B cell (primary cell): Measurements from ENCODE around the gene QSOX1. TPM values are rescaled to one million over a fixed set of nuclear protein-coding genes. Genes with fewer than 3 reads are reported as not detected.

Experiments used
- ATAC-seq: fragments of 200-7000 bp; cut with Tn5 transposase; one replicate; pipeline ENCODE4 v1.10.0; 2021; ENCODE audit warnings: low read depth, mild to moderate bottlenecking, moderate number of reproducible peaks, moderate library complexity
- CTCF ChIA-PET: fragments of 350-600 bp; sonication (Branson Sonifier 250); formaldehyde crosslinking; loops from one replicate; lab custom pipeline; 2021; ENCODE audit warnings: antibody characterized with exemption, inconsistent platforms; lab: Charles Lee
- POLR2A ChIA-PET: fragments of 350-600 bp; sonication (Branson Sonifier 250); formaldehyde crosslinking; loops from one replicate; lab custom pipeline; 2021; ENCODE audit warnings: antibody characterized with exemption; lab: Charles Lee
- DNase-seq: peaks from one replicate; pipeline ENCODE4 v3.0.0; 2013
- H2AFZ ChIP-seq: 2 replicates; pipeline ENCODE4 v1.6.1; 2012; ENCODE audit warnings: mild to moderate bottlenecking, low read depth, low read length; ENCODE audit not compliant: insufficient read depth, poor library complexity, severe bottlenecking
- H3K27ac ChIP-seq, 2 donors: 1 replicate in 1 of 2; 2 replicates in 1 of 2; pipeline ENCODE4 v1.5.1; 2012 to 2013; ENCODE audit warnings: low read length in 2 of 2, mild to moderate bottlenecking in 2 of 2, moderate library complexity in 1 of 2
- H3K27me3 ChIP-seq, 4 experiments: fragments of 200-600 bp in 1 of 4; sonication (generic) in 1 of 4; replicated peaks in 1 of 4; 1 replicate in 2 of 4; 2 replicates in 2 of 4; pipeline versions ENCODE4 v1.6.1 to v1.7.0; 2013 to 2016; ENCODE audit warnings: low read length in 3 of 4, mild to moderate bottlenecking in 2 of 4, mixed read lengths in 1 of 4, moderate library complexity in 1 of 4; ENCODE audit not compliant: insufficient read depth in 4 of 4, control insufficient read depth in 3 of 4; ENCODE audit errors: control extremely low read depth in 1 of 4
- H3K36me3 ChIP-seq, 2 experiments: replicated peaks in 1 of 2; 1 replicate in 1 of 2; 2 replicates in 1 of 2; pipeline versions ENCODE4 v1.6.1 to v1.7.1; 2013; ENCODE audit warnings: low read length in 1 of 2; ENCODE audit not compliant: insufficient read depth in 2 of 2, control insufficient read depth in 1 of 2; ENCODE audit errors: control extremely low read depth in 1 of 2, extremely low read depth in 1 of 2
- H3K4me1 ChIP-seq, 2 donors: fragments of 200-600 bp in 1 of 2; sonication (generic) in 1 of 2; 1 replicate in 1 of 2; 2 replicates in 1 of 2; pipeline versions ENCODE4 v1.5.1 to v1.6.1; 2013 to 2017; ENCODE audit warnings: low read length in 2 of 2; ENCODE audit not compliant: control insufficient read depth in 2 of 2, insufficient read depth in 2 of 2
- H3K4me2 ChIP-seq: replicated peaks from 2 replicates; pipeline ENCODE3; 2012; ENCODE audit warnings: mild to moderate bottlenecking, low read depth, low read length; ENCODE audit not compliant: poor library complexity, severe bottlenecking
- H3K4me3 ChIP-seq, 5 experiments: fragments of 200-600 bp in 1 of 5; sonication (generic) in 1 of 5; 1 replicate in 3 of 5; 2 replicates in 2 of 5; pipeline versions ENCODE4 v1.5.1 to v1.7.0; 2011 to 2016; ENCODE audit warnings: low read length in 4 of 5, mild to moderate bottlenecking in 4 of 5, low read depth in 2 of 5, control low read depth in 1 of 5, moderate library complexity in 1 of 5; ENCODE audit not compliant: insufficient read depth in 1 of 5; ENCODE audit errors: control extremely low read depth in 1 of 5, extremely low read depth in 1 of 5
- H3K79me2 ChIP-seq: fragments of 200-600 bp; sonication (generic); one replicate; pipeline ENCODE4 v1.6.0; 2016; ENCODE audit warnings: low read length; ENCODE audit not compliant: control insufficient read depth, insufficient read depth
- H3K9ac ChIP-seq: fragments of 200-600 bp; sonication (generic); 2 replicates; pipeline ENCODE4 v1.6.1; 2017; ENCODE audit warnings: mild to moderate bottlenecking, low read length, moderate library complexity
- H3K9me3 ChIP-seq, 3 donors: one replicate each; pipeline versions ENCODE4 v1.6.1 to v1.7.1; 2013; ENCODE audit warnings: low read length in 2 of 3; ENCODE audit not compliant: control insufficient read depth in 2 of 3, insufficient read depth in 1 of 3; ENCODE audit errors: control extremely low read depth in 1 of 3
- H4K20me1 ChIP-seq: 2 replicates; pipeline ENCODE4 v1.6.0; 2012; ENCODE audit warnings: mild to moderate bottlenecking, low read length; ENCODE audit not compliant: insufficient read depth, control insufficient read depth, poor library complexity, severe bottlenecking
- H3K27ac Mint-ChIP-seq: one replicate; pipeline ENCODE4 v1.8.0; 2021; ENCODE audit warnings: mixed read lengths
- H3K27me3 Mint-ChIP-seq: one replicate; pipeline ENCODE4 v1.8.0; 2021; ENCODE audit warnings: mixed read lengths
- H3K4me1 Mint-ChIP-seq: one replicate; pipeline ENCODE4 v1.8.0; 2021; ENCODE audit warnings: mixed read lengths
- H3K4me3 Mint-ChIP-seq: one replicate; pipeline ENCODE4 v1.8.0; 2021; ENCODE audit warnings: mixed read lengths
- H3K9me3 Mint-ChIP-seq: one replicate; pipeline ENCODE4 v1.8.0; 2022; ENCODE audit warnings: mixed read lengths; ENCODE audit not compliant: insufficient read depth
- EZH2 ChIP-seq: IDR thresholded peaks from 2 replicates; pipeline ENCODE4 v1.6.1; 2012; ENCODE audit warnings: borderline replicate concordance, low read depth, mild to moderate bottlenecking, moderate library complexity, low read length; ENCODE audit not compliant: insufficient read depth, poor library complexity, severe bottlenecking
- WGBS: methylation state at CpG from one replicate; pipeline ENCODE4 v1.1.5; 2013; ENCODE audit warnings: missing lambda C conversion rate; ENCODE audit not compliant: insufficient coverage; 5-methylcytosine and 5-hydroxymethylcytosine counted together
- intact Hi-C: fragments of 100-400 bp; cut with micrococcal nuclease; formaldehyde crosslinking; loops from one replicate; pipeline ENCODE4 v1.10.0; 2022
- polyA minus RNA-seq: library from RNA; depleted of rRNA, polyadenylated mRNA; stranded (reverse); fragments of >200 nt; gene quantifications from 2 replicates; pipeline ENCODE4 v1.2.3, GENCODE V29; 2012
- polyA plus RNA-seq: library from polyadenylated mRNA; depleted of rRNA; stranded (reverse); fragments of >200 nt; gene quantifications from 2 replicates; pipeline ENCODE4 v1.2.3, GENCODE V29; 2012
- total RNA-seq, 2 donors: library from RNA; stranded (reverse); fragments of 120-200 nt in 1 of 2; gene quantifications; 1 replicate in 1 of 2; 2 replicates in 1 of 2; pipeline versions ENCODE4 v1.2.3 to v1.2.4, GENCODE V29; 2013 to 2022
- TF ChIP-seq, protein P1 (sequence below): fragments of 200-600 bp; IDR thresholded peaks from one replicate; pipeline ENCODE4 v1.8.0; 2022; ENCODE audit warnings: antibody characterized with exemption, mild to moderate bottlenecking

The QSOX1 gene
- 16.9 and 20.6 TPM in 2 replicates for total RNA-seq
- total RNA-seq (2013), result 8.7 TPM
- 8.7 and 11.4 TPM in 2 replicates for polyA plus RNA-seq
- polyA minus RNA-seq, result 16.3 and 21.3 TPM in 2 replicates

- Histone ChIP-seq H3K36me3 (no peaks in the 10 kb centered on the region), H3K79me2 (peaks cover 18% of the 10 kb centered on the region), H3K4me2 (peak within 1 kb of the TSS; percentile 90), H2AFZ (peak within 1 kb of the TSS; percentile 94), H3K9ac (peak within 1 kb of the TSS; percentile 75), H3K4me1 (peaks cover 22 to 25% of the 10 kb centered on the region in 2 donors), H3K4me3 (peak within 1 kb of the TSS; percentile 58 to 89 (median 84)), H3K9me3 (no peaks in the 10 kb centered on the region), H4K20me1 (no peaks in the 10 kb centered on the region), H3K27ac (peak within 1 kb of the TSS; percentile 21 to 65), H3K27me3 (no peaks in the 10 kb centered on the region)
- DNase-seq (peak; percentile 91), ATAC-seq (peak; percentile 96)
- peak within 1 kb of the TSS; percentile 96 for H3K4me3 Mint-ChIP-seq
- POLR2A ChIA-PET, result interaction anchor here (1.8 kb wide), 1 partner anchor 272 kb away, joined by 18 read pairs; the partner anchor contains the start of gene TOR1AIP1
- CTCF ChIA-PET, result interaction anchor here (0.9 to 3.7 kb wide), 3 partner anchors 14 to 340 kb away, joined by 3 to 16 read pairs (median 5); no protein-coding TSS in a partner anchor
- no peaks in the 10 kb centered on the region for H3K27me3 Mint-ChIP-seq
- intact Hi-C loops, result loop anchor here (1.0 to 5.0 kb wide), 4 partner anchors 200 to 1873 kb away; partner anchors contain the start of genes CEP350, TOR1AIP1 and XPR1
- peaks cover 26% of the 10 kb centered on the region for H3K4me1 Mint-ChIP-seq
- no peak for TF ChIP-seq EZH2
- TF ChIP-seq, protein P1, sequence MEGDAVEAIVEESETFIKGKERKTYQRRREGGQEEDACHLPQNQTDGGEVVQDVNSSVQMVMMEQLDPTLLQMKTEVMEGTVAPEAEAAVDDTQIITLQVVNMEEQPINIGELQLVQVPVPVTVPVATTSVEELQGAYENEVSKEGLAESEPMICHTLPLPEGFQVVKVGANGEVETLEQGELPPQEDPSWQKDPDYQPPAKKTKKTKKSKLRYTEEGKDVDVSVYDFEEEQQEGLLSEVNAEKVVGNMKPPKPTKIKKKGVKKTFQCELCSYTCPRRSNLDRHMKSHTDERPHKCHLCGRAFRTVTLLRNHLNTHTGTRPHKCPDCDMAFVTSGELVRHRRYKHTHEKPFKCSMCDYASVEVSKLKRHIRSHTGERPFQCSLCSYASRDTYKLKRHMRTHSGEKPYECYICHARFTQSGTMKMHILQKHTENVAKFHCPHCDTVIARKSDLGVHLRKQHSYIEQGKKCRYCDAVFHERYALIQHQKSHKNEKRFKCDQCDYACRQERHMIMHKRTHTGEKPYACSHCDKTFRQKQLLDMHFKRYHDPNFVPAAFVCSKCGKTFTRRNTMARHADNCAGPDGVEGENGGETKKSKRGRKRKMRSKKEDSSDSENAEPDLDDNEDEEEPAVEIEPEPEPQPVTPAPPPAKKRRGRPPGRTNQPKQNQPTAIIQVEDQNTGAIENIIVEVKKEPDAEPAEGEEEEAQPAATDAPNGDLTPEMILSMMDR, result peak; percentile 9
- H3K27ac Mint-ChIP-seq, result peak within 1 kb of the TSS; percentile 86
- H3K9me3 Mint-ChIP-seq, result no peaks in the 10 kb centered on the region
- WGBS, result under 1% methylated on average over 93 of the region's 100 CpGs
Measured at GRCh38 chr1:180154325-180155181, at the start of gene QSOX1. TSS of gene QSOX1 (plus strand) at chr1:180154869. CDS start at chr1:180154908, 39 bp downstream.
